NCI-H2029 treated with DMSO at 0.1 percent for 48 hours (cell line): ENCODE measurements around the gene SLC16A8.

Source experiments
- DNase-seq: peaks from one replicate; lab custom pipeline; 2025; lab: John Stamatoyannopoulos, UW

Gene SLC16A8

DNA sequence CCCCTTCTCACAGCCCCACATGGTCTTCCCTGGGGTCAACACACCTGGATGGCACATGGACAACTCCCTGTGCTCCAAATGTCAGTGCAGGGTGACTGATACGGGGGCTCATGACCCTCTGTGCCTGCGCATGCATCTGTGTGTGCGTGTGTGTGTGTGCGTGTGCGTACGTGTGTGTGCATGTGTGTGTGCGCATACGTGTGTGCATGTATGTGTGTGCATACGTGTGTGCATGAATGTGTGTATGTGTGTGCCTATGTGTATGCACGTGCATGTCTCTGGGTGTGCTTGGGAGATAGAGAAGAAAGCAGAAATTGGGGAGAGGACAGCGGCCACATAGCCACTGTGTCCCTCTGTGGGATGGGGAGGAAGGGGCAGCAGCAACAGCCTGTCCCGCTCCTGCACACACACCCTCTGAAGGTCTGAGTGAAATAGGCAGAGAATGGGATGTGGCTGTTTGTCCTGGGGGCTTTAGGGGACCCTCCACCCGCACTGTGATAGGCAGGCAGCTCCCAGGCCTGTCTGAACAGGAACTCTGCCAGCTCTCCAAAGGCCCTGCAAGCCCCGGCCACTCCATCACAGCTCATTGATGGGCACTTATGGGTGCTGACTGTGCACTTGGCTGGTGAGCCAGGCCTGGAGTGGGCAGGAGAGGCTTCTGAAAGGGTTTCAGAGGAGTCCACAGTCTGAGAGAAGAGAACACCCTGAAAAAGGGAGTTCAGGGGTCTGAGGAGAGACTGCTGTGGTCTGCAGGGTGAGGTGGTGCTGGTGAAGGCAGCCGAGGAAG lies 55.4 kb downstream of the SLC16A8 start:
- no peak for DNase-seq
